Globus pallidus (tissue), 1 donor: Measurements from ENCODE around the gene KRAS.
A peak's percentile ranks its signal among the peaks of the same experiment; 100 is the strongest.

Source experiments
- DNase-seq: peaks from one replicate; pipeline ENCODE4 v3.0.0-alpha.2; 2015; ENCODE audit warnings: low spot score

KRAS gene

GRCh38 chr12:25195056-25195971 is 55.4 kb downstream of the KRAS start, which contains the start of the genes DNAI7 and ETFRF1:
Gene DNAI7, minus strand, starts transcription at chr12:25195160. Its CDS starts 82 bp downstream, at chr12:25195078.
Gene ETFRF1, plus strand, starts transcription at chr12:25195237. Its CDS starts 8,720 bp downstream, at chr12:25203957.
- peak; percentile 89 for DNase-seq

GRCh38 chr12:25194722-25195055 is 56.0 kb downstream of the KRAS start:
- no peak for DNase-seq

- DNase-seq, result peak; percentile 2
Measured at GRCh38 chr12:25194214-25194613, 56.5 kb downstream of the KRAS start.

GRCh38 chr12:25190793-25191192 is 59.9 kb downstream of the KRAS start:
- DNase-seq, result no peak

GRCh38 chr12:25189656-25190055 is 61.1 kb downstream of the KRAS start:
- DNase-seq, result no peak

GRCh38 chr12:25187781-25188180 is 62.9 kb downstream of the KRAS start:
- no peak for DNase-seq

- no peak for DNase-seq
Measured at GRCh38 chr12:25186788-25187402, 63.8 kb downstream of the KRAS start.

GRCh38 chr12:25186038-25186787 is 64.5 kb downstream of the KRAS start:
- DNase-seq, result no peak

GRCh38 chr12:25184132-25184531 is 66.6 kb downstream of the KRAS start:
- DNase-seq, result no peak

GRCh38 chr12:25182765-25183164 is 68.0 kb downstream of the KRAS start:
- no peak for DNase-seq

- DNase-seq, result no peak
Measured at GRCh38 chr12:25162866-25163265, 87.9 kb downstream of the KRAS start.

GRCh38 chr12:25156061-25156460 is 94.7 kb downstream of the KRAS start:
- no peak for DNase-seq

GRCh38 chr12:25155022-25155576 is 95.6 kb downstream of the KRAS start:
- DNase-seq, result no peak
